Measurements from ENCODE around the gene TMPRSS2. TPM values are rescaled to one million over a fixed set of nuclear protein-coding genes. Genes with fewer than 3 reads are reported as not detected.

The TMPRSS2 gene
- total RNA-seq, 1 donor from 2014 or later: 0.84 TPM

DNA sequence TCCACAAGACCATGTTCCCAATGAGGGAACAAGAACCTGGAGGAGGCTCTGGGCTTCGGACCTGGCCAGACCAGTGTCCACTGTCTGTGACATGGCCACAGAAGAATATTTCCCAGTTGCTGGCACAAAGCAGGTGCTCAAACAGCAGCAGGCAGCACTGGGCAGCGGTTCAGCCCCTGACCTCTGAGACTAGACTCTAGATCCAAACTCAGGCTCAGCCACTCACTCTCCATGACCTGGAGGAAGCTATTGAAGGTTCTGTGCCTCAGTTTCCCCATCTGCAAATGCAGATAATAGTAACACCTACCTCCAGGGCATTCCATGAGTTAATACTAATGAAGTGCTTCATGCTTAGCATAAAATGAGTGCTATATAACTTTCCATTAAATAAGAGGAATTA lies 8.0 kb downstream of the TMPRSS2 start:
- Mint-ChIP-seq H3K4me3 (ENCODE audit: unreplicated experiment) (no peak overlapping the region), H3K36me3 (ENCODE audit: low read depth, unreplicated experiment) (peaks cover 2% of the 10 kb centered on the region), H3K9me3 (ENCODE audit: unreplicated experiment) (no peaks in the 10 kb centered on the region), H3K27me3 (ENCODE audit: low read depth, unreplicated experiment) (peaks cover 42% of the 10 kb centered on the region), H3K4me1 (ENCODE audit: low read depth, unreplicated experiment) (no peaks in the 10 kb centered on the region), H3K27ac (ENCODE audit: unreplicated experiment) (no peak overlapping the region)
- Histone ChIP-seq H3K4me1 (ENCODE audit: insufficient read depth, low read length) (no peaks in the 10 kb centered on the region), H3K36me3 (ENCODE audit: insufficient read depth, low read length) (no peaks in the 10 kb centered on the region), H3K27ac (ENCODE audit: low read depth, low read length) (no peak overlapping the region), H3K9me3 (ENCODE audit: insufficient read depth, low read depth, low read length) (no peaks in the 10 kb centered on the region), H2AFZ (ENCODE audit: low read depth, low read length) (no peak overlapping the region), H3K79me2 (ENCODE audit: insufficient read depth, low read length) (no peaks in the 10 kb centered on the region), H3K4me3 (ENCODE audit: insufficient read depth, low read depth, low read length) (no peak overlapping the region), H3K27me3 (ENCODE audit: insufficient read depth, low read length) (peaks cover 7% of the 10 kb centered on the region), H4K20me1 (ENCODE audit: insufficient read depth, low read length) (no peaks in the 10 kb centered on the region), H3K9ac (ENCODE audit: low read length) (no peak overlapping the region), H3K4me2 (ENCODE audit: low read length) (no peak overlapping the region)
- DNase-seq (ENCODE audit: low read depth): no peak
- no peak for TF ChIP-seq EZH2 (IDR thresholded peaks at IDR 0.05; ENCODE audit: insufficient read depth, low read length)
- TF ChIP-seq, protein P1, sequence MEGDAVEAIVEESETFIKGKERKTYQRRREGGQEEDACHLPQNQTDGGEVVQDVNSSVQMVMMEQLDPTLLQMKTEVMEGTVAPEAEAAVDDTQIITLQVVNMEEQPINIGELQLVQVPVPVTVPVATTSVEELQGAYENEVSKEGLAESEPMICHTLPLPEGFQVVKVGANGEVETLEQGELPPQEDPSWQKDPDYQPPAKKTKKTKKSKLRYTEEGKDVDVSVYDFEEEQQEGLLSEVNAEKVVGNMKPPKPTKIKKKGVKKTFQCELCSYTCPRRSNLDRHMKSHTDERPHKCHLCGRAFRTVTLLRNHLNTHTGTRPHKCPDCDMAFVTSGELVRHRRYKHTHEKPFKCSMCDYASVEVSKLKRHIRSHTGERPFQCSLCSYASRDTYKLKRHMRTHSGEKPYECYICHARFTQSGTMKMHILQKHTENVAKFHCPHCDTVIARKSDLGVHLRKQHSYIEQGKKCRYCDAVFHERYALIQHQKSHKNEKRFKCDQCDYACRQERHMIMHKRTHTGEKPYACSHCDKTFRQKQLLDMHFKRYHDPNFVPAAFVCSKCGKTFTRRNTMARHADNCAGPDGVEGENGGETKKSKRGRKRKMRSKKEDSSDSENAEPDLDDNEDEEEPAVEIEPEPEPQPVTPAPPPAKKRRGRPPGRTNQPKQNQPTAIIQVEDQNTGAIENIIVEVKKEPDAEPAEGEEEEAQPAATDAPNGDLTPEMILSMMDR (IDR thresholded peaks at IDR 0.05; ENCODE audit: insufficient read depth, low read depth, low read length): no peak
- no peak for FAIRE-seq

DNA sequence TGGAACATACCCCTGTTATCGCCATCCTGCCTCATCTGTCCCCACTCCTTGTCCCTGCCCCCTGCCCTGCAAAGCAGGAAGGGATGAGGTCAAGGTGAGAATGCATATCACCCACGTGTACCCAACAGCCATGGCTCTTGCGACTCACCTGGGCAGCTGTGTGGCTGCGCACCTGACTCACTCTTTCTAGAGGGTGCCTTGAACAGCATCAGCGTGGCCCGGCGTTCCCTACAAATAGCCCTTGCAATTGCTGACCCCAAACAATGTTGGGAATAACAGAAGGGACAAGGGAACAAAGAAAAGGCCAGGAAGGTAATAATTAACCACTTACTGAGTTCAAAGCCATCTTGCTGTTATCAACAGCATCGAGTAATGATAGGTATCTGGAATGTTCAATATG lies 10.2 kb downstream of the TMPRSS2 start:
- H3K4me3 ChIP-seq (ENCODE audit: insufficient read depth, low read depth, low read length): no peak overlapping the region
- Mint-ChIP-seq H3K4me3 (ENCODE audit: unreplicated experiment) (no peak overlapping the region), H3K27ac (ENCODE audit: unreplicated experiment) (no peak overlapping the region), H3K27me3 (ENCODE audit: low read depth, unreplicated experiment) (peaks cover 35% of the 10 kb centered on the region), H3K36me3 (ENCODE audit: low read depth, unreplicated experiment) (no peaks in the 10 kb centered on the region), H3K4me1 (ENCODE audit: low read depth, unreplicated experiment) (no peaks in the 10 kb centered on the region), H3K9me3 (ENCODE audit: unreplicated experiment) (no peaks in the 10 kb centered on the region)
- FAIRE-seq (no peak), DNase-seq (ENCODE audit: low read depth) (no peak)
- H3K36me3 ChIP-seq (ENCODE audit: insufficient read depth, low read length): no peaks in the 10 kb centered on the region
- H3K9ac ChIP-seq (ENCODE audit: low read length): no peak overlapping the region
- peaks cover 7% of the 10 kb centered on the region for H3K27me3 ChIP-seq (ENCODE audit: insufficient read depth, low read length)
- H3K9me3 ChIP-seq (ENCODE audit: insufficient read depth, low read depth, low read length): no peaks in the 10 kb centered on the region
- H3K4me1 ChIP-seq (ENCODE audit: insufficient read depth, low read length): no peaks in the 10 kb centered on the region
- no peak overlapping the region for H2AFZ ChIP-seq (ENCODE audit: low read depth, low read length)
- no peak overlapping the region for H3K4me2 ChIP-seq (ENCODE audit: low read length)
- no peak for TF ChIP-seq EZH2 (IDR thresholded peaks at IDR 0.05; ENCODE audit: insufficient read depth, low read length)
- TF ChIP-seq, protein P1 (IDR thresholded peaks at IDR 0.05; ENCODE audit: insufficient read depth, low read depth, low read length): no peak
- H3K27ac ChIP-seq (ENCODE audit: low read depth, low read length): no peak overlapping the region
- no peaks in the 10 kb centered on the region for H3K79me2 ChIP-seq (ENCODE audit: insufficient read depth, low read length)
- no peaks in the 10 kb centered on the region for H4K20me1 ChIP-seq (ENCODE audit: insufficient read depth, low read length)

DNA sequence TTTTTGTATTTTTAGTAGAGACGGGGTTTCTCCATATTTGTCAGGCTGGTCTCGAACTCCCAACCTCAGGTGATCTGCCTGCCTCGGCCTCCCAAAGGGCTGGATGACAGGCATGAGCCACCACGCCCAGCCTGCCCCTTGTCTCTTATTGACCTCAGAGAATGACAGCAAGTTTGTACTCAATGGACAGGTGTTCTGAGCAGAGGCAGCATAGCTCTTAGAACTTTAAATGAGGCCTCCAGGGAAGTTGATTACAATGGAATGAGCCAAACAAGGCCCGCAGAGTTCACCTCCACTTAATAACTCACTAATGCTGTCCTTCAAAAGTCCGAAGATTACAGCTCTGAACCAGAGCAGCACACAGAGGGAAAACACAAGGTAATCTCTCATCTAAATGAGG lies 10.9 kb downstream of the TMPRSS2 start:
- H3K36me3 ChIP-seq (ENCODE audit: insufficient read depth, low read length): no peaks in the 10 kb centered on the region
- TF ChIP-seq EZH2 (IDR thresholded peaks at IDR 0.05; ENCODE audit: insufficient read depth, low read length): no peak
- TF ChIP-seq, protein P1 (IDR thresholded peaks at IDR 0.05; ENCODE audit: insufficient read depth, low read depth, low read length): no peak
- no peak for DNase-seq (ENCODE audit: low read depth)
- H3K27me3 ChIP-seq (ENCODE audit: insufficient read depth, low read length): peaks cover 7% of the 10 kb centered on the region
- no peaks in the 10 kb centered on the region for H3K9me3 ChIP-seq (ENCODE audit: insufficient read depth, low read depth, low read length)
- H3K4me3 ChIP-seq (ENCODE audit: insufficient read depth, low read depth, low read length): no peak overlapping the region
- Mint-ChIP-seq H3K4me3 (ENCODE audit: unreplicated experiment) (no peak overlapping the region), H3K9me3 (ENCODE audit: unreplicated experiment) (no peaks in the 10 kb centered on the region), H3K27me3 (ENCODE audit: low read depth, unreplicated experiment) (peaks cover 32% of the 10 kb centered on the region), H3K27ac (ENCODE audit: unreplicated experiment) (no peak overlapping the region), H3K4me1 (ENCODE audit: low read depth, unreplicated experiment) (no peaks in the 10 kb centered on the region), H3K36me3 (ENCODE audit: low read depth, unreplicated experiment) (no peaks in the 10 kb centered on the region)
- no peak overlapping the region for H3K9ac ChIP-seq (ENCODE audit: low read length)
- no peaks in the 10 kb centered on the region for H3K4me1 ChIP-seq (ENCODE audit: insufficient read depth, low read length)
- no peak for FAIRE-seq
- H3K79me2 ChIP-seq (ENCODE audit: insufficient read depth, low read length): no peaks in the 10 kb centered on the region
- no peaks in the 10 kb centered on the region for H4K20me1 ChIP-seq (ENCODE audit: insufficient read depth, low read length)
- no peak overlapping the region for H3K4me2 ChIP-seq (ENCODE audit: low read length)
- H2AFZ ChIP-seq (ENCODE audit: low read depth, low read length): no peak overlapping the region
- no peak overlapping the region for H3K27ac ChIP-seq (ENCODE audit: low read depth, low read length)
